HCT116 (cell line): ENCODE data around the gene NCAPD3. TPM values are rescaled to one million over a fixed set of nuclear protein-coding genes. Genes with fewer than 3 reads are reported as not detected.

ENCODE experiments used
- ATAC-seq: fragments of 200-7000 bp; cut with Tn5 transposase; 2 replicates; pipeline ENCODE4 v1.9.1; 2020; ENCODE audit warnings: mild to moderate bottlenecking, moderate library complexity
- BruUV-seq: library from RNA; stranded (reverse); fragments of 400-500 nt; replicated peaks from 2 replicates; lab custom pipeline; 2021; lab: Mats Ljungman, UMichigan
- CTCF ChIA-PET: fragments of 300-600 bp; sonication (Branson Sonifier 250); formaldehyde crosslinking; loops from one replicate; lab custom pipeline; 2021; ENCODE audit warnings: antibody characterized with exemption; lab: Charles Lee
- POLR2A ChIA-PET: fragments of 300-600, 350-600 bp; sonication (Branson Sonifier 250); formaldehyde crosslinking; loops from one replicate; lab custom pipeline; 2021; ENCODE audit warnings: antibody characterized with exemption; lab: Charles Lee
- RAD21 ChIA-PET, 2 experiments: fragments of 300-600 bp; sonication (Branson Sonifier 250); formaldehyde crosslinking; loops; one replicate each; lab custom pipeline; 2023; ENCODE audit warnings: low total read pairs in 2 of 2; ENCODE audit not compliant: uncharacterized antibody in 2 of 2, unreplicated experiment in 2 of 2, low non-redundant PET in 1 of 2; lab: Charles Lee
- DNase-seq: peaks from one replicate; pipeline ENCODE4 v3.0.0-alpha.2; 2010; ENCODE audit warnings: low read depth, low spot score
- H2AFZ ChIP-seq: fragments of 200-600 bp; shearing (Covaris generic), sonication (generic); 2 replicates; pipeline ENCODE4 v1.6.1; 2017; ENCODE audit warnings: low read depth, mixed run types, mixed read lengths, antibody characterized with exemption, low read length; ENCODE audit not compliant: poor library complexity, severe bottlenecking
- H3K27ac ChIP-seq: 2 replicates; pipeline ENCODE4 v1.5.1; 2012; ENCODE audit warnings: low read depth, low read length
- H3K27me3 ChIP-seq: fragments of 200-600 bp; sonication (generic); 2 replicates; pipeline ENCODE4 v1.6.1; 2016; ENCODE audit warnings: mixed run types, low read length, mixed read lengths; ENCODE audit not compliant: insufficient read depth
- H3K36me3 ChIP-seq, 2 experiments: fragments of 200-500 bp in 1 of 2; fragments of 200-600 bp in 1 of 2; sonication (Bioruptor generic) in 1 of 2; sonication (generic) in 1 of 2; 2 replicates each; pipeline versions ENCODE4 v1.5.1 to v1.6.1; 2014 to 2016; ENCODE audit warnings: low read length in 2 of 2, inconsistent platforms in 1 of 2, mixed read lengths in 1 of 2, mixed run types in 1 of 2; ENCODE audit not compliant: insufficient read depth in 2 of 2, control insufficient read depth in 1 of 2
- H3K4me1 ChIP-seq, 2 experiments: fragments of 200-600 bp in 1 of 2; sonication (generic) in 1 of 2; 2 replicates each; pipeline versions ENCODE4 v1.5.1 to v1.6.1; 2012 to 2017; ENCODE audit warnings: low read length in 2 of 2, inconsistent platforms in 1 of 2, mild to moderate bottlenecking in 1 of 2, mixed read lengths in 1 of 2, mixed run types in 1 of 2, moderate library complexity in 1 of 2; ENCODE audit not compliant: insufficient read depth in 2 of 2, control insufficient read depth in 1 of 2
- H3K4me2 ChIP-seq: fragments of 200-600 bp; sonication (generic); 2 replicates; pipeline ENCODE4 v1.6.1; 2017; ENCODE audit warnings: mixed run types, low read length, mixed read lengths
- H3K4me3 ChIP-seq, 2 experiments: fragments of 200-600 bp in 1 of 2; sonication (generic) in 1 of 2; replicated peaks in 1 of 2; 2 replicates each; pipeline ENCODE4 v1.5.1; 2011 to 2016; ENCODE audit warnings: low read length in 2 of 2, control low read depth in 1 of 2, low read depth in 1 of 2, mild to moderate bottlenecking in 1 of 2, mixed read lengths in 1 of 2, mixed run types in 1 of 2
- H3K79me2 ChIP-seq: fragments of 200-600 bp; sonication (generic); 2 replicates; pipeline ENCODE4 v1.6.1; 2017; ENCODE audit warnings: mild to moderate bottlenecking, mixed run types, low read length, moderate library complexity, mixed read lengths; ENCODE audit not compliant: insufficient read depth
- H3K9ac ChIP-seq: fragments of 200-600 bp; sonication (generic); 2 replicates; pipeline ENCODE4 v1.6.1; 2016; ENCODE audit warnings: low read length, mixed read lengths
- H3K9me2 ChIP-seq: fragments of 200-600 bp; sonication (generic), shearing (Covaris generic); 2 replicates; pipeline ENCODE4 v1.6.1; 2017; ENCODE audit warnings: mixed run types, mild to moderate bottlenecking, moderate library complexity; ENCODE audit not compliant: insufficient read depth
- H3K9me3 ChIP-seq, 2 experiments: fragments of 200-500 bp in 1 of 2; fragments of 200-600 bp in 1 of 2; sonication (Bioruptor generic) in 1 of 2; sonication (generic) in 1 of 2; 2 replicates each; pipeline ENCODE4 v1.6.1; 2014 to 2017; ENCODE audit warnings: low read length in 2 of 2, mixed read lengths in 2 of 2, inconsistent platforms in 1 of 2, low read depth in 1 of 2, mild to moderate bottlenecking in 1 of 2, mixed run types in 1 of 2, moderate library complexity in 1 of 2; ENCODE audit not compliant: control insufficient read depth in 1 of 2, insufficient read depth in 1 of 2
- H4K20me1 ChIP-seq: fragments of 200-600 bp; sonication (generic), shearing (Covaris generic); 2 replicates; pipeline ENCODE4 v1.6.1; 2017; ENCODE audit warnings: mixed run types, mild to moderate bottlenecking, moderate library complexity; ENCODE audit not compliant: insufficient read depth
- CBX3 ChIP-seq: IDR thresholded peaks from 2 replicates; pipeline ENCODE4 v1.6.1; 2012; ENCODE audit warnings: low read depth
- CEBPB ChIP-seq: IDR thresholded peaks from 2 replicates; pipeline ENCODE4 v1.6.1; 2012; ENCODE audit warnings: low read depth
- EGR1 ChIP-seq: IDR thresholded peaks from 2 replicates; pipeline ENCODE4 v1.6.1; 2012; ENCODE audit warnings: low read depth
- FOSL1 ChIP-seq: IDR thresholded peaks from 2 replicates; pipeline ENCODE4 v1.6.1; 2012; ENCODE audit warnings: low read depth
- POLR2AphosphoS5 ChIP-seq: IDR thresholded peaks from 2 replicates; pipeline ENCODE4 v1.6.1; 2011; ENCODE audit warnings: mild to moderate bottlenecking, low read depth, low read length, moderate library complexity
- SP1 ChIP-seq: IDR thresholded peaks from 2 replicates; pipeline ENCODE4 v1.6.1; 2012; ENCODE audit warnings: low read depth
- SRF ChIP-seq: IDR thresholded peaks from 2 replicates; pipeline ENCODE4 v1.6.1; 2012; ENCODE audit warnings: low read depth
- TCF7L2 ChIP-seq: IDR thresholded peaks from 2 replicates; pipeline ENCODE4 v1.7.0; 2011; ENCODE audit warnings: borderline replicate concordance, inconsistent platforms; ENCODE audit not compliant: insufficient read depth, insufficient read length; ENCODE audit errors: extremely low read depth
- YY1 ChIP-seq: IDR thresholded peaks from 2 replicates; pipeline ENCODE4 v1.6.1; 2011; ENCODE audit warnings: low read length, low read depth, moderate library complexity, mild to moderate bottlenecking; ENCODE audit not compliant: insufficient replicate concordance; ENCODE audit errors: extremely low read depth
- ZBTB33 ChIP-seq: IDR thresholded peaks from 2 replicates; pipeline ENCODE4 v1.6.1; 2011; ENCODE audit warnings: mild to moderate bottlenecking, low read length, moderate library complexity; ENCODE audit not compliant: insufficient replicate concordance; ENCODE audit errors: extremely low read depth
- intact Hi-C: fragments of 100-400 bp; cut with micrococcal nuclease; formaldehyde crosslinking; loops from 2 replicates; pipeline ENCODE4 v1.10.0; 2022
- total RNA-seq: library from RNA; stranded (reverse); gene quantifications from one replicate; pipeline ENCODE4 v1.2.1, GENCODE V29; 2021; ENCODE audit not compliant: unreplicated experiment
- TF ChIP-seq, protein P1 (sequence below): IDR thresholded peaks from 2 replicates; pipeline ENCODE4 v1.6.1; 2012

The NCAPD3 gene
- total RNA-seq, 1 experiment from 2014 or later: 71.0 TPM

DNA sequence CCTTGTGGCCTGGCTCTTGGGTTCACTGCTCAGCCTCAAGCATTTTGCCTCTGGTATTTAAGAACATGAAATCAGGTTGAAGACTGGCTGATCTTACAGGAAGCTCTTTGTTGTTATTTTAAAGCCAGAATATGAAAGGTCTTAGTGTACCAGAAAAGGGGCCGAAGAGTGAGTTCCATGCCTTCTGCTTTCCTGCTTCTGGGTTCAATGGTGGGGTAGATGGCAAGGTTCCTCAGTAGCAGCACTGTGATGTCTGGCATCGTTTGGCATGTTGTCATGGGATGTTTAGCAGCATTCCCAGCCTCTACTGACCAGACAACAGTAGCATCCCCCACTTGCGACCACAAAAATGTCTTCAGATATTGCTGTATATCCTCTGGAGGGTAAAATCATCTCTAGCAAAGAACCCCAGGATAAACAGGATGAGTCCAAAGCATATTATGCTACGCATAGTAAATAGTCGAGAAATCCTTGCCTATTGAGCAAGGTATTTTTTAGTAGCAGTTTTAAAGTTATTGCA is 3.1 kb upstream of the NCAPD3 start:
- H3K27ac ChIP-seq: no peak overlapping the region
- TF ChIP-seq ZBTB33: no peak
- TF ChIP-seq SRF: no peak
- TF ChIP-seq, protein P1, sequence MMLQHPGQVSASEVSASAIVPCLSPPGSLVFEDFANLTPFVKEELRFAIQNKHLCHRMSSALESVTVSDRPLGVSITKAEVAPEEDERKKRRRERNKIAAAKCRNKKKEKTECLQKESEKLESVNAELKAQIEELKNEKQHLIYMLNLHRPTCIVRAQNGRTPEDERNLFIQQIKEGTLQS: no peak
- TF ChIP-seq FOSL1: no peak
- no peak for TF ChIP-seq SP1
- no peak for TF ChIP-seq CEBPB
- TF ChIP-seq EGR1: no peak
- no peak for TF ChIP-seq TCF7L2
- TF ChIP-seq CBX3: no peak
- no peak for TF ChIP-seq POLR2AphosphoS5
- no peak for TF ChIP-seq YY1
- TF ChIP-seq, all 23 proteins: peak for 0
- Histone ChIP-seq H3K9ac (no peak overlapping the region), H4K20me1 (peaks cover under 1% of the 10 kb centered on the region; the same call in 1 of the 2 replicates), H3K27me3 (no peaks in the 10 kb centered on the region), H3K36me3 (peaks cover 0 to 4% of the 10 kb centered on the region in 2 experiments; a peak in 2 of 4 replicates), H3K4me2 (no peak overlapping the region), H3K4me1 (peaks cover 10 to 20% of the 10 kb centered on the region in 2 experiments), H2AFZ (no peak overlapping the region), H3K9me2 (no peaks in the 10 kb centered on the region), H3K9me3 (no peaks in the 10 kb centered on the region), H3K79me2 (peaks cover 76% of the 10 kb centered on the region), H3K4me3 (no peak overlapping the region)
- ATAC-seq (no peak), DNase-seq (no peak)
- ChIA-PET CTCF (no interaction called here), POLR2A (no interaction called here), RAD21 (no interaction called here)
- no TSS peak for BruUV-seq
- intact Hi-C loops: loop anchor here (10.0 kb wide), 1 partner anchor 192 kb away; no protein-coding TSS in a partner anchor
